ENCODE measurements around the gene CNTNAP2.

DNA sequence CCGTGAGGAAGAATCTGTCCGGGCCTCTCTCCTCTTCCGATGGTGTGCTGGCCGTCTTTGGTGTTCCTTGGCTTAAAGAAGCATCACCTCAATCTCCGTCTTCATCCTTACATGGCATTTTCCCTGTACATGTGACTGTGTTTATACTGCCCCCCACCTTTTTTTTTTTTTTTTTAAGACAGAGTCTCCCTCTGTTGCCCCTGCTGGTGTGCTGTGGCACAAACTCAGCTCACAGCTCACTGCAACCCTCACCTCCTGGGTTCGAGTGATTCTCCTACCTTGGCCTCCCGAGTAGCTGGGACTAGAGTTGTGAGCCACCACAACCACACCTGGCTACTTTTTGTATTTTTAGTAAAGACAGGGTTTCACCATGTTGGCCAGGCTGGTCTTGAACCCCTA lies 2352.1 kb downstream of the CNTNAP2 start:
- TF ChIP-seq EZH2 (IDR thresholded peaks at IDR 0.05) (no peak), POLR2AphosphoS5 (IDR thresholded peaks at IDR 0.05; ENCODE audit: borderline replicate concordance, low read depth, low read length) (no peak)
